Heart left ventricle (tissue), 16 donors: ENCODE results near the gene SNX22. TPM values are rescaled to one million over a fixed set of nuclear protein-coding genes. Genes with fewer than 3 reads are reported as not detected.
A peak's percentile ranks its signal among the peaks of the same experiment; 100 is the strongest.

Experiments used
- ATAC-seq, 4 donors: fragments of 200-7000 bp; cut with Tn5 transposase; one replicate each; pipeline ENCODE4 v1.9.1; 2020 to 2022; ENCODE audit warnings: moderate library complexity in 4 of 4, mild to moderate bottlenecking in 3 of 4, moderate number of reproducible peaks in 1 of 4
- DNase-seq, 5 donors: peaks; one replicate each; pipeline ENCODE4 v3.0.0-alpha.2; 2020
- H3K27ac ChIP-seq, 12 donors: fragments of 200-600 bp; sonication (generic) in 4 of 12; one replicate each; pipeline versions ENCODE4 v1.5.0 to v1.8.0; 2016 to 2022; ENCODE audit warnings: mild to moderate bottlenecking in 2 of 12
- H3K27me3 ChIP-seq, 9 donors: fragments of 200-600 bp; sonication (generic) in 2 of 9; one replicate each; pipeline versions ENCODE4 v1.5.1 to v1.8.0; 2016 to 2022; ENCODE audit warnings: mild to moderate bottlenecking in 3 of 9
- H3K36me3 ChIP-seq, 9 donors: fragments of 200-600 bp; sonication (generic) in 2 of 9; one replicate each; pipeline versions ENCODE4 v1.5.0 to v1.8.0; 2018 to 2022; ENCODE audit warnings: mild to moderate bottlenecking in 2 of 9
- H3K4me1 ChIP-seq, 12 donors: fragments of 200-600 bp; sonication (generic) in 4 of 12; one replicate each; pipeline versions ENCODE4 v1.5.0 to v1.8.0; 2016 to 2022; ENCODE audit warnings: mild to moderate bottlenecking in 3 of 12
- H3K4me3 ChIP-seq, 12 donors: fragments of 200-600 bp; sonication (generic) in 4 of 12; one replicate each; pipeline versions ENCODE4 v1.5.0 to v1.8.0; 2017 to 2022; ENCODE audit warnings: mild to moderate bottlenecking in 9 of 12, moderate library complexity in 4 of 12
- H3K9me3 ChIP-seq, 12 donors: fragments of 200-600 bp; sonication (generic) in 4 of 12; one replicate each; pipeline versions ENCODE4 v1.5.0 to v1.8.0; 2016 to 2022; ENCODE audit warnings: mild to moderate bottlenecking in 1 of 12
- CTCF ChIP-seq, 12 donors: fragments of 200-600 bp; sonication (generic) in 4 of 12; IDR thresholded peaks; one replicate each; pipeline versions ENCODE4 v1.5.0 to v1.8.0; 2018 to 2022; ENCODE audit warnings: antibody characterized with exemption in 12 of 12, mild to moderate bottlenecking in 5 of 12
- POLR2A ChIP-seq, 2 donors: fragments of 450-650 bp; IDR thresholded peaks; one replicate each; pipeline ENCODE4 v1.6.1; 2017; ENCODE audit warnings: antibody characterized with exemption in 2 of 2, mild to moderate bottlenecking in 2 of 2, moderate library complexity in 2 of 2
- WGBS, 4 donors: extraction: QIAGEN DNeasy Blood & Tissue Kit in 2 of 4; methylation state at CpG; one replicate each; pipeline versions ENCODE4 v1.1.5 to v1.1.7; 2013 to 2018; 5-methylcytosine and 5-hydroxymethylcytosine counted together
- intact Hi-C, 10 donors: fragments of 100-400 bp; cut with DNase I; formaldehyde crosslinking; loops; one replicate each; pipeline versions ENCODE4 v1.11.1 to v1.14.2; 2022
- polyA plus RNA-seq, 2 donors: library from polyadenylated mRNA; stranded (reverse); fragments of 200-250 nt; gene quantifications; one replicate each; pipeline ENCODE4 v1.2.3, GENCODE V29; 2013
- total RNA-seq, 9 donors: library from RNA; depleted of rRNA in 2 of 9; stranded (reverse); fragments of >200 nt in 2 of 9; fragmentation: NEBNext Ultra II Directional in 3 of 9; extraction: Animal tissue kit (Norgen Biotek cat#: 25700) in 3 of 9; gene quantifications; one replicate each; pipeline versions ENCODE4 v1.1.0 to v1.2.4, GENCODE V29; 2016 to 2023
- donor health status: ischemic (EF 13 %, LVEDD 7.1; RV severe dilation, severe dysfunction).
- donor health status: healthy with polysubstance abuse.
- donor health status: DM: no; HTN: yes; CAD: no.
- donor health status: DM: no; HTN: no; CAD: no.
- donor health status: ischemic (EF 25% LVEDD 6.9; RV normal size, moderate dysfunction).
- donor health status: ischemic (EF 25% LVEDD 5.7; RV mildly dilated, moderate dysfunction).
- donor health status: healthy.
- donor health status: DM: yes; HTN: yes; CAD: no.
- donor health status: ischemic (EF 35%, LVEDD 5.7; RV mildly dilated, moderate dysfunction).
- donor health status: nonischemic (EF 11% LVEDD 7.7; RV severe dilation, severe dysfunction).
- donor health status: DM: yes; HTN: yes; CAD: no.
- donor health status: PGD.
- donor health status: ischemic (EF 29% LVEDD 5.4; RV normal size, mild dysfunction).
- donor health status: nonischemic (EF 23%, LVEDD 6.1; RV moderate dilation, normal function).

The SNX22 gene
- total and polyA plus RNA-seq, 11 donors, result 0.71 to 6.7 (median 1.9) TPM

GRCh38 chr15:64187396-64188191 lies 36.1 kb downstream of the SNX22 start:
- TF ChIP-seq CTCF (IDR thresholded peaks at IDR 0.05), result no peak
- no peak for TF ChIP-seq POLR2A (IDR thresholded peaks at IDR 0.05)
- WGBS, 4 donors, result 91 to 98% (median 92%) methylated on average over 2 of the region's 2 CpGs
- no peak overlapping the region for H3K27ac ChIP-seq
- no peaks in the 10 kb centered on the region for H3K4me1 ChIP-seq
- H3K4me3 ChIP-seq, result no peak overlapping the region
- H3K27me3 ChIP-seq, result no peaks in the 10 kb centered on the region
- no peak for DNase-seq
- no peak for ATAC-seq
- intact Hi-C loops, result no loop called here
- H3K36me3 ChIP-seq, result peaks cover 0 to 58% (median 34%) of the 10 kb centered on the region in 9 donors
- H3K9me3 ChIP-seq, result no peaks in the 10 kb centered on the region

GRCh38 chr15:64191971-64192830 lies 40.7 kb downstream of the SNX22 start:
- peaks cover 0 to 47% (median 30%) of the 10 kb centered on the region in 9 donors for H3K36me3 ChIP-seq
- peaks cover 0 to under 1% (median 0%) of the 10 kb centered on the region in 12 donors for H3K4me1 ChIP-seq
- H3K27me3 ChIP-seq, result no peaks in the 10 kb centered on the region
- DNase-seq (no peak), ATAC-seq (no peak)
- no peak for TF ChIP-seq POLR2A (IDR thresholded peaks at IDR 0.05)
- no peak overlapping the region for H3K27ac ChIP-seq
- intact Hi-C loops, result no loop called here
- no peaks in the 10 kb centered on the region for H3K9me3 ChIP-seq
- H3K4me3 ChIP-seq, result no peak overlapping the region
- WGBS, 4 donors, result 95 to 98% (median 96%) methylated on average over 5 of the region's 5 CpGs

GRCh38 chr15:64193971-64194370 lies 42.4 kb downstream of the SNX22 start:
- Histone ChIP-seq H3K4me1 (peaks cover 0 to 6% (median 0%) of the 10 kb centered on the region in 12 donors), H3K36me3 (peaks cover 0 to 37% (median 20%) of the 10 kb centered on the region in 9 donors), H3K27ac (no peak overlapping the region), H3K4me3 (no peak overlapping the region), H3K9me3 (no peaks in the 10 kb centered on the region), H3K27me3 (no peaks in the 10 kb centered on the region)
- intact Hi-C loops, result no loop called here
- 78 to 85% (median 82%) methylated on average over 6 of the region's 6 CpGs for WGBS, 4 donors
- TF ChIP-seq POLR2A (IDR thresholded peaks at IDR 0.05), result no peak
- TF ChIP-seq CTCF (IDR thresholded peaks at IDR 0.05), result no peak
- DNase-seq (no peak), ATAC-seq (no peak)

- Histone ChIP-seq H3K36me3 (peaks cover 0 to 62% (median 30%) of the 10 kb centered on the region in 9 donors), H3K9me3 (no peaks in the 10 kb centered on the region), H3K4me1 (peaks cover 0 to 6% (median 0%) of the 10 kb centered on the region in 12 donors), H3K4me3 (no peak overlapping the region), H3K27ac (no peak overlapping the region), H3K27me3 (no peaks in the 10 kb centered on the region)
- TF ChIP-seq CTCF (IDR thresholded peaks at IDR 0.05), result no peak
- no peak for TF ChIP-seq POLR2A (IDR thresholded peaks at IDR 0.05)
- DNase-seq (no peak), ATAC-seq (peak in 1 of 4 donors; percentile 31)
- intact Hi-C loops, result no loop called here
- 73 to 85% (median 78%) methylated on average over 1 of the region's 1 CpG for WGBS, 4 donors
Observed at GRCh38 chr15:64197425-64197824, 45.9 kb downstream of the SNX22 start.
